GM12878 (cell line): ENCODE measurements around the gene RAB8A. TPM values are rescaled to one million over a fixed set of nuclear protein-coding genes. Genes with fewer than 3 reads are reported as not detected.

ENCODE experiments used
- BCL11A ChIP-seq: IDR thresholded peaks from 2 replicates; pipeline ENCODE4 v1.6.1; 2011; ENCODE audit warnings: low read depth, low read length
- CBX3 ChIP-seq: fragments of 200-600 bp; sonication (generic); IDR thresholded peaks from 2 replicates; pipeline ENCODE4 v1.6.1; 2016; ENCODE audit warnings: low read depth, borderline replicate concordance
- EED ChIP-seq: sonication (generic); IDR thresholded peaks from 2 replicates; pipeline ENCODE4 v1.6.1; 2016; ENCODE audit warnings: antibody characterized with exemption, low read depth
- FOS ChIP-seq: IDR thresholded peaks from 3 replicates; pipeline ENCODE4 v1.6.1; 2011; ENCODE audit warnings: borderline replicate concordance; ENCODE audit not compliant: insufficient read length; ENCODE audit errors: extremely low read depth
- GATAD2B ChIP-seq: fragments of 450-650 bp; conservative IDR thresholded peaks from 2 replicates; pipeline ENCODE4 v1.6.1; 2017; ENCODE audit warnings: low read depth, mild to moderate bottlenecking, moderate library complexity
- NFYB ChIP-seq: IDR thresholded peaks from 2 replicates; pipeline ENCODE4 v1.6.1; 2011; ENCODE audit warnings: low read depth, mild to moderate bottlenecking, low read length, improper control_type of control experiment, moderate library complexity; ENCODE audit not compliant: insufficient read depth
- NR2C1 ChIP-seq: fragments of 450-650 bp; IDR thresholded peaks from 2 replicates; pipeline ENCODE4 v1.6.1; 2017; ENCODE audit warnings: antibody characterized with exemption, mild to moderate bottlenecking, moderate library complexity
- RB1 ChIP-seq: fragments of 450-650 bp; formaldehyde crosslinking; IDR thresholded peaks from 2 replicates; pipeline ENCODE4 v1.6.1; 2017; ENCODE audit warnings: mild to moderate bottlenecking, borderline replicate concordance
- ZNF592 ChIP-seq: fragments of 450-650 bp; IDR thresholded peaks from 2 replicates; pipeline ENCODE4 v1.6.1; 2017; ENCODE audit warnings: mild to moderate bottlenecking, moderate library complexity
- polyA plus RNA-seq, 11 experiments: library from polyadenylated mRNA; depleted of rRNA in 4 of 11; unstranded in 6 of 11; stranded (reverse) in 5 of 11; fragments of >200 nt; fragmentation: Nextera tagmentation in 4 of 11; fragmentation: Illumina TruSeq in 1 of 11; extraction: Ambion mirVana in 4 of 11; extraction: Trizol in 1 of 11; gene quantifications; 1 replicate in 1 of 11; 2 replicates in 10 of 11; pipeline versions ENCODE4 v1.2.1 to v1.2.3, GENCODE V29; 2011 to 2016; ENCODE audit warnings: inconsistent platforms in 2 of 11, missing spikeins in 2 of 11, low read depth in 1 of 11
- total RNA-seq, 4 experiments: library from RNA; depleted of rRNA in 3 of 4; stranded (reverse); fragments of >200 nt in 3 of 4; fragmentation: Illumina TruSeq in 1 of 4; extraction: Trizol in 1 of 4; gene quantifications; 2 replicates each; pipeline versions ENCODE4 v1.2.1 to v1.2.3, GENCODE V29; 2013 to 2021
- TF ChIP-seq, protein P1 (sequence below): IDR thresholded peaks from 2 replicates; pipeline ENCODE4 v1.6.1; 2012; ENCODE audit warnings: improper control_type of control experiment, low read depth, low read length; ENCODE audit not compliant: insufficient replicate concordance
- TF ChIP-seq, protein P2 (sequence below), 3 experiments: IDR thresholded peaks in 2 of 3; conservative IDR thresholded peaks in 1 of 3; 2 replicates each; pipeline ENCODE4 v1.5.1; 2011; ENCODE audit warnings: low read depth in 3 of 3, low read length in 3 of 3, mild to moderate bottlenecking in 3 of 3, control low read depth in 2 of 3, moderate library complexity in 2 of 3, inconsistent platforms in 1 of 3, mixed read lengths in 1 of 3; ENCODE audit not compliant: control insufficient read depth in 2 of 3, insufficient read depth in 1 of 3; ENCODE audit errors: extremely low read depth in 1 of 3
- TF ChIP-seq, protein P3 (sequence below): IDR thresholded peaks from 2 replicates; pipeline ENCODE4 v1.6.1; 2011; ENCODE audit warnings: low read depth, mild to moderate bottlenecking, low read length, moderate library complexity, borderline replicate concordance; ENCODE audit errors: extremely low read depth
- TF ChIP-seq, protein P4 (sequence below): fragments of 450-650 bp; IDR thresholded peaks from 2 replicates; pipeline ENCODE4 v1.6.1; 2017; ENCODE audit warnings: mild to moderate bottlenecking

RAB8A gene
- total and polyA plus RNA-seq, 10 of the 15 experiments (the other 5 are each of a cell fraction or from before 2014, with no cell fraction given): 23.9 to 314 (median 185) TPM

- TF ChIP-seq ZNF592 (no peak), NFYB (peak; percentile 39; the same call in 1 of the 2 replicates), NR2C1 (no peak; the same call in 1 of the 2 replicates), EED (0 out of 2 replicates have a peak, but pooled peaks have one; percentile 13), BCL11A (peak; percentile 45; the same call in 1 of the 2 replicates), CBX3 (no peak), FOS (no peak), RB1 (no peak; the same call in 1 of the 2 replicates), GATAD2B (no peak; the same call in 1 of the 2 replicates)
- TF ChIP-seq, protein P1, sequence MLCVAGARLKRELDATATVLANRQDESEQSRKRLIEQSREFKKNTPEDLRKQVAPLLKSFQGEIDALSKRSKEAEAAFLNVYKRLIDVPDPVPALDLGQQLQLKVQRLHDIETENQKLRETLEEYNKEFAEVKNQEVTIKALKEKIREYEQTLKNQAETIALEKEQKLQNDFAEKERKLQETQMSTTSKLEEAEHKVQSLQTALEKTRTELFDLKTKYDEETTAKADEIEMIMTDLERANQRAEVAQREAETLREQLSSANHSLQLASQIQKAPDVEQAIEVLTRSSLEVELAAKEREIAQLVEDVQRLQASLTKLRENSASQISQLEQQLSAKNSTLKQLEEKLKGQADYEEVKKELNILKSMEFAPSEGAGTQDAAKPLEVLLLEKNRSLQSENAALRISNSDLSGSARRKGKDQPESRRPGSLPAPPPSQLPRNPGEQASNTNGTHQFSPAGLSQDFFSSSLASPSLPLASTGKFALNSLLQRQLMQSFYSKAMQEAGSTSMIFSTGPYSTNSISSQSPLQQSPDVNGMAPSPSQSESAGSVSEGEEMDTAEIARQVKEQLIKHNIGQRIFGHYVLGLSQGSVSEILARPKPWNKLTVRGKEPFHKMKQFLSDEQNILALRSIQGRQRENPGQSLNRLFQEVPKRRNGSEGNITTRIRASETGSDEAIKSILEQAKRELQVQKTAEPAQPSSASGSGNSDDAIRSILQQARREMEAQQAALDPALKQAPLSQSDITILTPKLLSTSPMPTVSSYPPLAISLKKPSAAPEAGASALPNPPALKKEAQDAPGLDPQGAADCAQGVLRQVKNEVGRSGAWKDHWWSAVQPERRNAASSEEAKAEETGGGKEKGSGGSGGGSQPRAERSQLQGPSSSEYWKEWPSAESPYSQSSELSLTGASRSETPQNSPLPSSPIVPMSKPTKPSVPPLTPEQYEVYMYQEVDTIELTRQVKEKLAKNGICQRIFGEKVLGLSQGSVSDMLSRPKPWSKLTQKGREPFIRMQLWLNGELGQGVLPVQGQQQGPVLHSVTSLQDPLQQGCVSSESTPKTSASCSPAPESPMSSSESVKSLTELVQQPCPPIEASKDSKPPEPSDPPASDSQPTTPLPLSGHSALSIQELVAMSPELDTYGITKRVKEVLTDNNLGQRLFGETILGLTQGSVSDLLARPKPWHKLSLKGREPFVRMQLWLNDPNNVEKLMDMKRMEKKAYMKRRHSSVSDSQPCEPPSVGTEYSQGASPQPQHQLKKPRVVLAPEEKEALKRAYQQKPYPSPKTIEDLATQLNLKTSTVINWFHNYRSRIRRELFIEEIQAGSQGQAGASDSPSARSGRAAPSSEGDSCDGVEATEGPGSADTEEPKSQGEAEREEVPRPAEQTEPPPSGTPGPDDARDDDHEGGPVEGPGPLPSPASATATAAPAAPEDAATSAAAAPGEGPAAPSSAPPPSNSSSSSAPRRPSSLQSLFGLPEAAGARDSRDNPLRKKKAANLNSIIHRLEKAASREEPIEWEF: no peak
- TF ChIP-seq, protein P2, sequence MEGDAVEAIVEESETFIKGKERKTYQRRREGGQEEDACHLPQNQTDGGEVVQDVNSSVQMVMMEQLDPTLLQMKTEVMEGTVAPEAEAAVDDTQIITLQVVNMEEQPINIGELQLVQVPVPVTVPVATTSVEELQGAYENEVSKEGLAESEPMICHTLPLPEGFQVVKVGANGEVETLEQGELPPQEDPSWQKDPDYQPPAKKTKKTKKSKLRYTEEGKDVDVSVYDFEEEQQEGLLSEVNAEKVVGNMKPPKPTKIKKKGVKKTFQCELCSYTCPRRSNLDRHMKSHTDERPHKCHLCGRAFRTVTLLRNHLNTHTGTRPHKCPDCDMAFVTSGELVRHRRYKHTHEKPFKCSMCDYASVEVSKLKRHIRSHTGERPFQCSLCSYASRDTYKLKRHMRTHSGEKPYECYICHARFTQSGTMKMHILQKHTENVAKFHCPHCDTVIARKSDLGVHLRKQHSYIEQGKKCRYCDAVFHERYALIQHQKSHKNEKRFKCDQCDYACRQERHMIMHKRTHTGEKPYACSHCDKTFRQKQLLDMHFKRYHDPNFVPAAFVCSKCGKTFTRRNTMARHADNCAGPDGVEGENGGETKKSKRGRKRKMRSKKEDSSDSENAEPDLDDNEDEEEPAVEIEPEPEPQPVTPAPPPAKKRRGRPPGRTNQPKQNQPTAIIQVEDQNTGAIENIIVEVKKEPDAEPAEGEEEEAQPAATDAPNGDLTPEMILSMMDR (IDR thresholded peaks at IDR 0.05 in 2 of 3, conservative IDR thresholded peaks at IDR 0.05 in 1 of 3; ENCODE audit: control insufficient read depth in 2 of 3, extremely low read depth in 1 of 3, insufficient read depth in 1 of 3, low read depth in 3 of 3, low read length in 3 of 3): no peak
- TF ChIP-seq, protein P3, sequence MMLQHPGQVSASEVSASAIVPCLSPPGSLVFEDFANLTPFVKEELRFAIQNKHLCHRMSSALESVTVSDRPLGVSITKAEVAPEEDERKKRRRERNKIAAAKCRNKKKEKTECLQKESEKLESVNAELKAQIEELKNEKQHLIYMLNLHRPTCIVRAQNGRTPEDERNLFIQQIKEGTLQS: no peak
- TF ChIP-seq, protein P4, sequence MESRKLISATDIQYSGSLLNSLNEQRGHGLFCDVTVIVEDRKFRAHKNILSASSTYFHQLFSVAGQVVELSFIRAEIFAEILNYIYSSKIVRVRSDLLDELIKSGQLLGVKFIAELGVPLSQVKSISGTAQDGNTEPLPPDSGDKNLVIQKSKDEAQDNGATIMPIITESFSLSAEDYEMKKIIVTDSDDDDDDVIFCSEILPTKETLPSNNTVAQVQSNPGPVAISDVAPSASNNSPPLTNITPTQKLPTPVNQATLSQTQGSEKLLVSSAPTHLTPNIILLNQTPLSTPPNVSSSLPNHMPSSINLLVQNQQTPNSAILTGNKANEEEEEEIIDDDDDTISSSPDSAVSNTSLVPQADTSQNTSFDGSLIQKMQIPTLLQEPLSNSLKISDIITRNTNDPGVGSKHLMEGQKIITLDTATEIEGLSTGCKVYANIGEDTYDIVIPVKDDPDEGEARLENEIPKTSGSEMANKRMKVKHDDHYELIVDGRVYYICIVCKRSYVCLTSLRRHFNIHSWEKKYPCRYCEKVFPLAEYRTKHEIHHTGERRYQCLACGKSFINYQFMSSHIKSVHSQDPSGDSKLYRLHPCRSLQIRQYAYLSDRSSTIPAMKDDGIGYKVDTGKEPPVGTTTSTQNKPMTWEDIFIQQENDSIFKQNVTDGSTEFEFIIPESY: no peak
Observed at GRCh38 chr19:16078759-16079707, 32.7 kb upstream of the RAB8A start (continued).
